Measurements from ENCODE around the gene INHBE. TPM values are rescaled to one million over a fixed set of nuclear protein-coding genes. Genes with fewer than 3 reads are reported as not detected.

Gene INHBE
- total RNA-seq, 1 donor from 2014 or later, result 8.4 TPM

GRCh38 chr12:57456145-57456700 is 1.1 kb downstream of the INHBE start:
- Mint-ChIP-seq H3K9me3 (ENCODE audit: low read depth) (no peaks in the 10 kb centered on the region), H3K27ac (ENCODE audit: unreplicated experiment) (peak overlapping the region; percentile 76), H3K27me3 (ENCODE audit: low read depth) (no peaks in the 10 kb centered on the region), H3K36me3 (ENCODE audit: low read depth) (no peaks in the 10 kb centered on the region), H3K4me3 (ENCODE audit: unreplicated experiment) (peak overlapping the region; percentile 52), H3K4me1 (ENCODE audit: low read depth) (peaks cover 77% of the 10 kb centered on the region)
- peak; percentile 78 for TF ChIP-seq CTCF (IDR thresholded peaks at IDR 0.05)
- DNase-seq (ENCODE audit: low spot score), result no peak

- no peak for TF ChIP-seq CTCF (IDR thresholded peaks at IDR 0.05)
- no peak overlapping the region for H3K4me3 Mint-ChIP-seq (ENCODE audit: unreplicated experiment)
- DNase-seq (ENCODE audit: low spot score), result no peak
- no peaks in the 10 kb centered on the region for H3K27me3 Mint-ChIP-seq (ENCODE audit: low read depth)
- H3K27ac Mint-ChIP-seq (ENCODE audit: unreplicated experiment), result peak overlapping the region; percentile 97
- peaks cover 72% of the 10 kb centered on the region for H3K4me1 Mint-ChIP-seq (ENCODE audit: low read depth)
- no peaks in the 10 kb centered on the region for H3K36me3 Mint-ChIP-seq (ENCODE audit: low read depth)
- H3K9me3 Mint-ChIP-seq (ENCODE audit: low read depth), result no peaks in the 10 kb centered on the region
These were observed 1.8 kb downstream of the INHBE start for GRCh38 chr12:57456737-57457490.

GRCh38 chr12:57458665-57459054 is 3.6 kb downstream of the INHBE start:
- H3K27ac Mint-ChIP-seq (ENCODE audit: unreplicated experiment), result peak overlapping the region; percentile 97
- H3K9me3 Mint-ChIP-seq (ENCODE audit: low read depth), result no peaks in the 10 kb centered on the region
- peak overlapping the region; percentile 95 for H3K4me3 Mint-ChIP-seq (ENCODE audit: unreplicated experiment)
- no peak for TF ChIP-seq CTCF (IDR thresholded peaks at IDR 0.05)
- no peaks in the 10 kb centered on the region for H3K36me3 Mint-ChIP-seq (ENCODE audit: low read depth)
- DNase-seq (ENCODE audit: low spot score), result no peak
- H3K4me1 Mint-ChIP-seq (ENCODE audit: low read depth), result peaks cover 66% of the 10 kb centered on the region
- H3K27me3 Mint-ChIP-seq (ENCODE audit: low read depth), result no peaks in the 10 kb centered on the region

GRCh38 chr12:57459055-57459749 is 4.1 kb downstream of the INHBE start:
- no peaks in the 10 kb centered on the region for H3K9me3 Mint-ChIP-seq (ENCODE audit: low read depth)
- peaks cover 66% of the 10 kb centered on the region for H3K4me1 Mint-ChIP-seq (ENCODE audit: low read depth)
- no peaks in the 10 kb centered on the region for H3K36me3 Mint-ChIP-seq (ENCODE audit: low read depth)

More at GRCh38 chr12:57459055-57459749, 4.1 kb downstream of the INHBE start:
- H3K27me3 Mint-ChIP-seq (ENCODE audit: low read depth), result no peaks in the 10 kb centered on the region
- peak overlapping the region; percentile 95 for H3K4me3 Mint-ChIP-seq (ENCODE audit: unreplicated experiment)
- H3K27ac Mint-ChIP-seq (ENCODE audit: unreplicated experiment), result peak overlapping the region; percentile 97
- TF ChIP-seq CTCF (IDR thresholded peaks at IDR 0.05), result peak; percentile 94
- DNase-seq (ENCODE audit: low spot score), result no peak
